ENCODE results near the gene ATM.
"Not testable (repeated sequence)": the region's sequence is repeated elsewhere in the genome, so short reads cannot be mapped to it uniquely, and the experiment has no call there.

The ATM gene

DNA sequence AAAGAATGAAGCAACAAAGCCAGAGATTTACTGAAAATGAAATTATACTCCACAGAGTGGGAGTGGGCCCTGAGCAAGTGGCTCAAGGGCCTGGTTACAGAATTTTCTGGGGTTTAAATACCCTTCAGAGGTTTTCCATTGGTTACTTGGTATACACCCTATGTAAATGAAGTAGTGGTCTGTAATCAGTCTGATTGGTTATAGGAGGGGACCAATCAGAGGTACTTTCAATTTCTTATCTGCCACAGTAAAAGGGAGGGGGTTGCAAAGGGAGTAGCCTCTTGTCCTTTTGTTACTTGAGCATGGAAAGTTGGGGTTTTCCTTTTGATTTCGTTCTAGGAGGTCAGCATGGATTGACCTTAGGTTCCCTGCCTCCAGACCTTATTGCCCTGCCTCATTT lies 63.5 kb downstream of the ATM start:
- no peak for DNase-seq

DNA sequence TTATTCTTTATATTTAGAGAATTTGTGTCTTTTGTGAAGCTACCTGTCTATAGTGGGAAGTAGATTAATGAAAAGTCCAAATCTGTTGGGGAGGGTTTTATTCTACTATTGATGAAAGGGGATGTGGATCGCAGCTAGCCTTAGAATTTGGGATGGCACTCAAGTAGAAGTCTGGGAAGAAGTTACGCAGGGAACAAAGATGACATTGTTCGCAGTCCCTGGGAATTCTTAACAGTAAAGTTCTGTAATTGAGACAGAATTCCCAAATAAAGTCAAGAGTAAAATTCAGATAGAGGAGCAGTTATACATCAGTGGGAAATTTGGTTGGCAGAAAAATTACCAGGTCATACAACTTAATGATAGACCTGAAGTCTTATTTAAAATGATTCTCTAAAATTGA lies 64.1 kb downstream of the ATM start:
- DNase-seq: no peak

DNA sequence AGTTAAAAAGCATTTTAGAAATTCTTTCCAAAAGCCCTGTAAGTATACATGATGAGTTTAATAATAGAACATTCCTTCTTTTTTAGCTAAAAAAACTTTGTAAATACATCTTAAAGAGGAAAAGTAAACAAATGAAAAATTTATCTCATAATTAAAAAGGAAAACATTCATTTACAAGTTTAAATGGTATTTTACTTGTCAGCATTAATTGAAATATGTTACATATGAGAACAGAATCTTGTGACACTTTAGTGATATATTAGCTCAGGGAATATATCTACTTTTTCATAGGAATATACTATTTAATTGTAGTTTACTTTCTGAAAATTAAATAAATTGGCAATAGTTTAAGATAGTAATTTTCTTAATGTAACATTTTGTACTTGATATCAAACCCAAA lies 66.2 kb downstream of the ATM start:
- not testable (repeated sequence) for DNase-seq

DNA sequence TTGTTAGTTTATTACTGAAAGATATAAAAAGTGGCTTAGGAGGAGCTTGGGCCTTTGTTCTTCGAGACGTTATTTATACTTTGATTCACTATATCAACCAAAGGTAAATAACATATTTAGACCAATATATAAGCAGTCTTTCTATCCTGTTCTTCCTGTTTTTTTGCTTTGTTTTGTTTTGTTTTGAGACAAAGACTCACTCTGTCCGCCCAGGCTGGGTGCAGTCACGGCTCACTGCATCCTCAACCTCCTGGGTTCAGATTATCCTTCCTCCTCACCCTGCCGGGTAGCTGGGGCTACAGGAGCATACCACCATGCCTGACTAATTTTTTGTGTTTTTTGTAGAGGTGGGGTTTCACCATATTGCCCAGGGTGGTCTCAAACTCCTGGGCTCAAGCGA lies 66.8 kb downstream of the ATM start:
- DNase-seq: peak; percentile 8

DNA sequence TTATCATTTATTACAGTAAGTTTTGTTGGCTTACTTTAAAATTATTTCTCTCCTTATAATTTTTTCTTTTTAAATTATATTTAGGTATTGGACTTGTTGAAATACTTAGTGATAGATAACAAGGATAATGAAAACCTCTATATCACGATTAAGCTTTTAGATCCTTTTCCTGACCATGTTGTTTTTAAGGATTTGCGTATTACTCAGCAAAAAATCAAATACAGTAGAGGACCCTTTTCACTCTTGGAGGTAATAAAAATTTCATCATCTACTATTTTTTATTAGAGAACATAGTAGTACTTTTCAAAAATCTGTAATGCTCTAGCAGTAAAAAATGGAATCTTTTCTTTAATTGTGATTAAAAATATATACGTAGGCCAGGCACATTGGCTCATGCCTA lies 70.4 kb downstream of the ATM start:
- DNase-seq: no peak

DNA sequence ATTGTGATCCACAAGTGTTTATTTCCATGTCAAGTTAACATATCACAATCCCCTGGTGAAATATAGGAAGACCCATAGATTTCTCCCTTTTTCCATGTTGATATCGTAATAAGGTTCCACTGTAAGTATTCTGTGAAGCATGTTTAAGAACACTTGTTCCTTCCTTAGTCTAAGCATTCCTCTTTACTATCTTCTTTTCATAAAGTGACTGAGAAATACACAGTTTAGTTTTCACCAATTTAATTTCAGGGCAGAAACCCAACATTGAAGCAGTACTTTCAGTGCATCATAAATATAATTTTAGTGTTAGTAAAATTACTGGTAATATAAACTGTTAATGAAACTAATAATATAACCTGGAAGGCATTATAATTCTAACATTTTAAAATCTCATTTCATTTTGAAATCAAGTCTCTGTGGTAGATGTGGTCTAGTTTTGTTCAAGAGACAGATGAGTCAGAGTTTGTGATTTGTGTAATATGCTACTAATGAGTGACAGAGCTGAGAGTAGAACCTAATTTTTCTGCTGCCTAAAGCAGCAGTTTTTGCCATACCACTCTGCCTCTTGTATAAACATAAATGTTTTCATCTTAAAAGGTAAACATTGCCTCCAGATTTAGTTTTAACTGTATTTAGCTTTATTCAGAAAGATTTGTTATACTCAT lies 79.4 kb downstream of the ATM start:
- DNase-seq: no peak

DNA sequence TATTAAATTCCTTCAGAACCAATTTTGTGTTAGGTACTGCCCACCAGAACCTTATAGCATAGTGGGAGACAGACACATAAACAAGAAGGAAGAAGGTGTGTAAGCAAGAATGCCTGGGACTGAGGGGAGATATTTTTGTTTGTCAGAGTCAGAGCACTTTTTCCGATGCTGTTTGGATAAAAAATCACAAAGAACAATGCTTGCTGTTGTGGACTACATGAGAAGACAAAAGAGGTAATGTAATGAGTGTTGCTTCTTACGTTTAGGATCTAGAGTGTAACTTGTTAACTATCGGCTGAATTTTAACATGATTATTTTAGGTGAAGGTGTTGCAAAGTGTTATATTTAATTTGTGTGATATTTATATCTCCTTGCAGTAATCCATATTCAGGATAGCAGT lies 84.9 kb downstream of the ATM start:
- no peak for DNase-seq

DNA sequence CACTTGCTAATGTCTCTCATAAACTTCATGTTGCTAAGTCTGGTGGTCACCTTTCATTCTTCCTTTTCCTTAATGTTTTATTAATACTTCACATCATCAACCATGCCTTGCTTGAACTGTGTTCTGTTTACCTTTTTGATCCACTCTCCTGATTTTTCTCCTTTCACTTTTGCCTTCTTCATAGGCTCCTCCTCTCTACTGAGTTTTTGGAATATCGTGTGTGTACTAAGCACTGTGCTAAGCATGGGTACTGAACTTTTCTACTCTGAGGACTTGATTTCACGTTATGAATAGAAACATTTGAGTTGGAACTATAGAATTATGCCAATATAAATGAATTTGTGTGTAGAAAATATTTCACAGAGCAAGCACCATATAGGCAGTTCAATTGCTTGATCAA lies 90.6 kb downstream of the ATM start:
- DNase-seq: no peak

DNA sequence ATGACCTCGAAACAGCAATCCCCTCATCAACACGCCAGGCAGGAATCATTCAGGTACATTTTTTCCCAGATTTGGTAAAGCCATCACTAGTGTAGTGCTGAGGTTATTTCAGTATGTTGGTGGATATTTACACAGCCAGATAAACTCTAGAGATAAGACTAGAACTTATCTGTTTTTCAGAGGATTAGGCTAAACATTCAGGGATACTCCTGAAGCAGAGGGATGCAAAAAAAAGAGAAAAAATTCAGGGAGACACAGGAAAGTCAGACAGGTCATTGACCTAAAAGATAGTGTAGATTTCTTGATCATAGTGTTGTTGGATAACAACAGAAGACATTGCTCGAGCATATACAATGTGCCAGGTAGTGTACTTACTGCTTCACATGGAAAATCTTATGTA lies 93.2 kb downstream of the ATM start:
- no peak for DNase-seq

DNA sequence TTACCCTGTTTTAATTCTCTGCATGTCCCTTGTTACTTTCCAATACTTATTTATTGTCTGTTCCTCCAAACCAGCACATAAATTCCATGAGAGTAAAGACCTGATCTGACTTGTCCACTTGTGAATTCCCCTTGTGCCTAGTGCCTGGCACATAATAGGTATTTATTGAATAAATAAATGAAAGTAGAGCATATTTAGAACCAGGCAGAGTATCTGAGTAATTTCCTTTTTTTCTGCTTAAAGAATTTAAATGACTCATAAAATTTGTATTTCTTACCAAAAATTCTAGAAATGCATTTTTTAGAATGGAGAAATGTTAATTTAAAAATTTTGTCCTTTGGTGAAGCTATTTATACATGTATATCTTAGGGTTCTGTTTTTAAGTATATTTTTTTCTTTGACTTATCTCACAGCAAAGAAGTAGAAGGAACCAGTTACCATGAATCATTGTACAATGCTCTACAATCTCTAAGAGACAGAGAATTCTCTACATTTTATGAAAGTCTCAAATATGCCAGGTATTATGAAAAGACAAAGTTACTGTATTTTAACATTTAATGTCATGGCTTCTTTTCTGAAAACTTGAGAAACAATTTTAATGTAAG lies 96.8 kb downstream of the ATM start:
- DNase-seq: no peak

DNA sequence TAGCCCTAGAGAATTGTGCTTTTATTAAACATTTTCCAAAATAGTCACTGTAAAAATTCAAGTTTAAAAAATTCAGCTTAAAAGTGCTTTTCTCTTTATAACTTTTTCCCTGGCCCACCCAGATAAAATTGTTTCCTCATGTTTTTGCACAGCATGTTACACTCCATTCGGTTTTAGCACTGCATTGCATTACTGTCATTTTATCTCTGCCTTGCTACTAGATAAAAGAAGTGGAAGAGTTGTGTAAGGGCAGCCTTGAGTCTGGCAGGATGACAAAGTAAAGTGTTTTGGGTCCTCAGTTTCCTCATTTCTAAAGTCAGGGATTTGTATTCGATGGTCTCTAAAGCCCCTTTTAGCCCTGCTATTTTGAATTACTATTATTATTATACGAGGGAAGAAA lies 99.8 kb downstream of the ATM start:
- DNase-seq: no peak

DNA sequence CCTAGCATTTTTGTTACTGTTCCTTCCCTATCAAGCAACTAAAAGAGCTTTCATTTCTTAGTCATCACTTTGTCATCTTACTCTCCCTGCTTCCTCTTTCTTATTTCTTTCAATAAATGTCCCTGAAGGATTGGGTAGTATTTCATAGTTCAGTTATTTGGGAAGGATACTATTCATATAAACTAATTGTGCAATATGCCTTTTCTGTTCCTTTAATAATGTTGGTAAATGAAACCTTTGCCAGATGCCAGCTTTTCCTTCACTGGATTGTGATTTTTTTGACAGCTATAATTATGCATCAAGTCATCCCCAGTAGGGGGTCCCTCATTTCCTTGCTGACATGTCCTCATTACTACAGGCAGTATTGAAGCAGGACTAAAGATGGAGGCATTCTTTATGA lies 101.7 kb downstream of the ATM start:
- DNase-seq: no peak

DNA sequence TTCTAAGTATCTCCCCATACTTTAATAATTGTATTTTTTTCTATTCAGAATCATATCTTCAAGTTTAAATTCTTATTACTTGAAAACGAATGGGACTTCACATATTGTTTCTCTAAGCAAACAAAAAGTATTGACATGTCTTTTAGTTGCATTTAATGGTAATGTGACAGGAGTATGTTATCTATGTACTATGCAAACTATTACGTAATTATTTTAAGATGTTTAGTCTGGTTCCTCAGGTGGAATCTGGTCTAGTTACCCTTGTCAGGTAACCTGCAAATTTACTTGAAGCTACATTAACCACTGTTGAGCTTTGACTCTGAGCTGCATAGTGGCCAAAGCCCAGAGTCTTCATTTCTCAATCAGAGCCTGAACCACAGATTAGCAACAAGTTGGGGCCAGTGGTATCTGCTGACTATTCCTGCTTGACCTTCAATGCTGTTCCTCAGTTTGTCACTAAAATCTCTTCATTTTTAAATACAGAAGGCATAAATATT lies 110.6 kb downstream of the ATM start:
- DNase-seq: no peak

DNA sequence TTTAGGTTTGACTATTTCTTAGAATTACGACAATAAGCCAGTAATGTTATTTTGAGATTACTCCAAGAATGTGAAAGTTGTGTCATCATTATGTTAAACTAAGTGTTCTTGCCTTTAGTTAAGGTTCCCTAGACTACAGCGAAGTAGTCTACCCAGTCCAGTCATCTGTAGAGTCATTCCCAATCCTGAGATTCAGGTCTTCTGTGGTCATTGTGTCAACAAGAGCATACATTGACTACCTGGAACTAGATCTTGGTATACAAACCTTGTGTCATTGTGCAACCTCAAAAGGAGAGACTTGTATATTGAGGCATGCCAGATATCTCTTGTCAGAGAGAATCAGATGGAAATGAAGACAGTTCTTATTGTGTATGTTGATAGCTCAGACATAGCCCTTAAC lies 115.9 kb downstream of the ATM start:
- DNase-seq: no peak

DNA sequence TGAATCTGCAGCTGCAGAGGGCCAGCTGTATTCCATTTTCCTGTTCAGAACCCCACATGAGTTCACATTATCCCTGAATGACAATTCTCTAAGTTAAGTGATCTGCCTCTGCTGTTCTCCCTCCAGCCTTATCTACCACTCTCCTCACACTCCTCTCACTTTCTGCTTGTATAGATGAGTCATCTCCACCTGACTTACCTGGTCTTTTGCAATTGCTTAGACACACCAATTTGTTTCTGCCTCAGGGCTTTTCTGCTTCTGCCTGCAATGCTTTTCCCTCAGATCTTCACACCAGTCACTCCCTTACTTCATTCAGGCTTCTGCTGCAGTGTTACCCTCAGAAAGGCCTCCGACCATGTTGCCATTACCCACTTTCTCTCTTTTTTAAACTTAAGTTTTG lies 118.1 kb downstream of the ATM start:
- no peak for DNase-seq

DNA sequence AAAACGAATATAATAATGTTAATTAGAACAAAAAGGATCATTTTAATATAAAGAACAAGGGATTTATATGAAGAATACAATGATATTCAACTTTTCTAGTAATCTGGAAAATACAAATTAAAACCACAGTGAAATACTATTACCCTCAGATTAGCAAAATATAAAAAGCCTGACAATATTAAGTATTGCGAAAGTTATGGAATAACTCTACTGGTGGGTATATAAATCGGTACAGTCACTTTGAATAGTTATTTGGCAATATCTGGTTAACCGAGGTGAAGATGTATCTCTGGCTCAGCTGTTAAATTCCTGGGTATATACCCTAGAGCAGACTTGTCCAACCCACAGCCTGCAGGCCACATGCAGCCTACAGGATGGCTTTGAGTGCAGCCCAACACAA lies 118.8 kb downstream of the ATM start:
- no peak for DNase-seq

DNA sequence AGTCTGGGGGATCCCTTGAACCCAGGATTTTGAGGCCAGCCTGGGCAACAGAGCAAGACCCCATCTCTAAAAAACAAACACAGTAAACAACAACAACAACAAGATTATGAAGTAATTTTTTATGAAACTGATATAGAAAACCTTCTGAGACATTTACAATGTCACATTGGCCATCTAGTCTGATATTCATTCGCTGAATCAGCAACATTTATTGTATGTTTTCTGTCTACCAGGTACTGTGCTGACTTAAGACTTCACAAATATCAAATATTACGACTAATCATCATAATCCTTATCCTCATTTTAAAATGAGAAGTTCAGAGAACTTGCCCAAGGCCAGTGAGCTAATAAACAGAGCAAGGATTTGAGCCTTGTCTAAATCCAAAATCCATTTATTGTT lies 120.8 kb downstream of the ATM start:
- no peak for DNase-seq

DNA sequence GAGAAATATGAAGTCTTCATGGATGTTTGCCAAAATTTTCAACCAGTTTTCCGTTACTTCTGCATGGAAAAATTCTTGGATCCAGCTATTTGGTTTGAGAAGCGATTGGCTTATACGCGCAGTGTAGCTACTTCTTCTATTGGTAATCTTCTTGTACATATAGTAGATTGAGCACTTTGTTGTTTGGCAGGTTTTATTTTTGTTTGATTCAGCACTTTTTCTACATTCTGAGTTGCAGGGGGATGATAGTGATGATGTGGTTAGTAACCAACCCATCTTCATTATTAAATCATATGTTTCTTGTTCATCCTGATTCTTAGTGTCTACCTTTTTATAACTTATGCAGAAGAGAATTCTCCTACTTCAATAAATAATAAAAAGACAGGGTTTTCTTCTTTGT lies 122.9 kb downstream of the ATM start:
- DNase-seq: no peak

DNA sequence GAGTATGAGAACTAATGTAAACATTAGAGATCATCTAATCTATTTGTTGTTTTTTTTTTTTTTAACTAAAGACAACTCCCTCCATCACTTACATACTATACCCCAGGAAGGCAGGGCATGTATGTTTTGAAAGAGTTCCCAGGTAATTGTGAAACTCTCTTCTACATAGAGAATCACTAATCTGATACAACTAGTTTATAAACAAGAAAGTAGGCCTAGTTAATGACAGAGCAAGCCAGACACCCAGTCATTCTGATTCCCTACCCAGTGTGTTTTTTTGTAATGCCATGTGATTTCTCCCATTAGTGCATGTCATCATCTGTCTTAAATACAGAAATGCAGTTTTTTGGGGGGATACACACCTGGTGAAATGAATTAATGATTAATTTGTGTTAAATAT lies 123.6 kb downstream of the ATM start:
- no peak for DNase-seq

DNA sequence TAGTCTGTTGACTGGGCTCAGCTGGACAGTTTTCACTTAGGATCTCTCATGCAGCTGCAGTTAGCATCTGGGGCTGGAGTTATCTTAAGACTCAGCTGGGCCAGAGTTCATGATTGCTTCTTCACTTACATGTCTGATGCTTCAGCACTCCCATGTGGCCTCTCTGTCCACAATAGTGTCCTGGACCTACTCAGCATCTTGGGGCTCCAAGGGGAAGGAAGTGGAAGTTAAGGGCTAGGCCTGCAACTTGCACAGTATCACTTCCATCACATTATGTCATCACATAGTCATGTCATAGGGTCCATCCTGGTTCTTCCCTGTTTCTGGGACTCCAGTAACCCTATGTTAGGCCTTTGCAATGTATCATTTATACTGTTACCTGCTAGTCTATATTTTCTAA lies 128.6 kb downstream of the ATM start:
- no peak for DNase-seq

DNA sequence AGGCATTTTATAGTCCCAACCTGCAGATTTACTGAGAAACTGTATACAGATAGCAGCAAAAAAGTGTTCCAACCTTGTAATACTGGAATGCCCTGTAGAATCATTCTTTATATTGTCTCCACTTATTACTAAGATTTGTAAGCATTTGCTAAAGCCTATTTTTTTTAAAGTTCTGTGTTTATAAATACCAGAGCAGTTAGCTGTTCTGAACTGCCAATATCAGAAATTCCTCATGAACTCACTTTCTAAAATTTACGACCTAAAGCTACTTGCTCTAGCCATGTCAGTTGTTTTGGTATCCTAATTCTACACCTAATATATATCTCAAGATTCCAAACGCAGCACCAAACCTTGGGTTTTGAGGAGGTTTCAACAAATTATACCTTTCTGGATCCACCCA lies 141.3 kb downstream of the ATM start:
- DNase-seq: no peak

DNA sequence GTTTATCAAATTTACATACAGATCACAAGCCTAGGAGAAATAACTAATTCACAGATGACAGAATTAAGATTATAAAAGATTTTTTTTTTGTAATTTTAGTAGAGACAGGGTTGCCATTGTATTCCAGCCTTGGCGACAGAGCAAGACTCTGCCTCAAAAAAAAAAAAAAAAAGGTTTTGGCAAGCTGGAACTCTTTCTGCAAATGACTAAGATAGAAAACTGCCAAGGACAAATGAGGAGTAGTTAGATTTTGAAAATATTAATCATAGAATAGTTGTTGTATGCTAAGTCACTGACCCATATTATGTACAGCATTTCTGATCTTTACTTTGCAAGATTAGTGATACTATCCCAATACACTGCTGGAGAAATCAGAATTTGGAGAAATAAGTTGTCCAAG lies 145.3 kb downstream of the ATM start:
- no peak for DNase-seq

DNA sequence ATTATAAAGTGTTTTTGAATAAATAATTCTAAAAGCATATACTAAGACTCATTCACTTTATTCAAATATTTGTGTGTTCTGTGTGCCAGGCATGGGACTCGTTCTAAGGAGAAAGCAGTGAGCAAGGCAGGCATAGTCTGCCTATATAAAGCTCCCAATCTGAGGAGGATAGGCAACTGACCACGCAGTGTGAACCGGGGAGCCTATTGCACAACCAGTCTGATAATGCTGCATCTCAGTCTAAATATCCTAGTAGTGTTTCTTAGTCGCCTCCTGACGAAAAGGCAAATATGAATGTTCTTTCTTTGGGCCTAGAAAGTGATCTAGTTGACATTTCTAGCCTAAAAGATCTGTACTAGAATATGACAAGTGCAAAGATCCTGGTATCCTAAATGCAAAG lies 146.2 kb downstream of the ATM start:
- no peak for DNase-seq

DNA sequence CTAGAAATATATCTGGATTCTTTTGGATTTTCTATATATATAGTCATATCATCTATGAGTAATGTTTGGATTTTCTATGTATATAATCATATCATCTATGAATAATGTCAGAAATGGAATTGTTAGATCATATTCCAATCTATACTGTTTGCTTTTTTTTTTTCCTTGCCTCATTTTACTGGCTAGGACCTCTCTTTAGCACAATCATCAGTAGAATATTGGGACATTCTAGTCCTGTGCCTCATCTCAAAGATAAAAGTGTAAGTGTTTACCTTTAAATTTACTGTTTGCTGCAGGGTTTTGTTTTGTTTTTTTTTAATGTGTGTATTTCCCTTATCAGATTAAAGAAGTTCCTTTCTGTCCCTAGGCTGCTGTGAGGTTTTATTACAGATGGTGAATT lies 147.4 kb downstream of the ATM start:
- DNase-seq: no peak

DNA sequence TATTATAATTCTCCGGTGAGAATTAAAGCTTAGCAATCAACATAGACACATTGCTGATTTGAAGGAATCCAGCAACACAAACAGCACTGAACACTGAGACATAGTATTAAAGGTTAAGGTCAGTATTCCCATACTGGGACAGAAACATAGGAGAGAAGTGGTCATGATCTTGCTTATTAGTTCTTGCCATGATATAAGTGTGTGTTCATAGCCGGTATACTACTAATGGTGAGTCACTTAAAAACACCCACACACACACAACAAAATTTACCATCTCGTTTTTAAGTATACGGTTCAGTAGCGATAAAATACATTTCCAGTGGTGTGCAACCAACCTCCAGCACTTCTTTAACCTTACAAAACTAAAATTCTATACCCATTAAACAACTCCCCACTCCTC lies 148.1 kb downstream of the ATM start:
- DNase-seq: no peak
